HepG2 (cell line): ENCODE measurements around the gene NFATC1.
"Not testable (repeated sequence)": the region's sequence is repeated elsewhere in the genome, so short reads cannot be mapped to it uniquely, and the experiment has no call there.

Experiments used
- FOXJ3 ChIP-seq: sonication (generic); formaldehyde crosslinking; IDR thresholded peaks from 2 replicates; pipeline ENCODE4 v1.4.0; 2020; ENCODE audit warnings: missing genetic modification reagents, mild to moderate bottlenecking, borderline replicate concordance
- MAX ChIP-seq: IDR thresholded peaks from 2 replicates; pipeline ENCODE4 v1.6.1; 2012; ENCODE audit warnings: inconsistent platforms
- MEIS1 ChIP-seq: sonication (generic); formaldehyde crosslinking; IDR thresholded peaks from 2 replicates; pipeline ENCODE4 v1.9.0; 2021; ENCODE audit warnings: mild to moderate bottlenecking, missing genetic modification reagents, moderate library complexity, borderline replicate concordance
- SNAPC2 ChIP-seq: sonication (generic); formaldehyde crosslinking; IDR thresholded peaks from 2 replicates; pipeline ENCODE4 v1.8.1; 2022; ENCODE audit warnings: mild to moderate bottlenecking, missing genetic modification reagents

GRCh38 chr18:79376661-79377060 is 19.1 kb upstream of the NFATC1 start:
- TF ChIP-seq MEIS1 (CRISPR knock-in tag); MAX; FOXJ3 (CRISPR knock-in tag); SNAPC2 (CRISPR knock-in tag): not testable (repeated sequence)
